Measurements from ENCODE around the gene MID1.

The MID1 gene

GRCh38 chrX:10568428-10568827 lies 52.0 kb downstream of the MID1 start:
- TF ChIP-seq FOXP2 (optimal IDR thresholded peaks at IDR 0.05; ENCODE audit: borderline replicate concordance, extremely low read depth, extremely low read length, insufficient read depth) (no peak), POLR2AphosphoS5 (IDR thresholded peaks at IDR 0.05; ENCODE audit: low read depth, low read length) (no peak), TAF1 (IDR thresholded peaks at IDR 0.05; ENCODE audit: borderline replicate concordance, insufficient read depth, low read length) (no peak), REST (IDR thresholded peaks at IDR 0.05; ENCODE audit: insufficient read depth in 1 of 2, low read depth in 2 of 2, low read length in 2 of 2) (no peak), SIN3A (IDR thresholded peaks at IDR 0.05; ENCODE audit: borderline replicate concordance, insufficient read depth, low read length) (no peak)

- TF ChIP-seq REST (IDR thresholded peaks at IDR 0.05; ENCODE audit: insufficient read depth in 1 of 2, low read depth in 2 of 2, low read length in 2 of 2) (no peak), TAF1 (IDR thresholded peaks at IDR 0.05; ENCODE audit: borderline replicate concordance, insufficient read depth, low read length) (no peak), POLR2AphosphoS5 (IDR thresholded peaks at IDR 0.05; ENCODE audit: low read depth, low read length) (no peak), FOXP2 (optimal IDR thresholded peaks at IDR 0.05; ENCODE audit: borderline replicate concordance, extremely low read depth, extremely low read length, insufficient read depth) (no peak)
Measured at GRCh38 chrX:10567136-10567535, 53.2 kb downstream of the MID1 start.

- no peak for TF ChIP-seq SIN3A (IDR thresholded peaks at IDR 0.05; ENCODE audit: borderline replicate concordance, insufficient read depth, low read length)
- no peak for TF ChIP-seq TAF1 (IDR thresholded peaks at IDR 0.05; ENCODE audit: borderline replicate concordance, insufficient read depth, low read length)
- TF ChIP-seq POLR2AphosphoS5 (IDR thresholded peaks at IDR 0.05; ENCODE audit: low read depth, low read length), result no peak
- no peak for TF ChIP-seq FOXP2 (optimal IDR thresholded peaks at IDR 0.05; ENCODE audit: borderline replicate concordance, extremely low read depth, extremely low read length, insufficient read depth)
- no peak for TF ChIP-seq REST (IDR thresholded peaks at IDR 0.05; ENCODE audit: insufficient read depth in 1 of 2, low read depth in 2 of 2, low read length in 2 of 2)
Measured at GRCh38 chrX:10566716-10567097, 53.7 kb downstream of the MID1 start.

- no peak for TF ChIP-seq SIN3A (IDR thresholded peaks at IDR 0.05; ENCODE audit: borderline replicate concordance, insufficient read depth, low read length)
- TF ChIP-seq TAF1 (IDR thresholded peaks at IDR 0.05; ENCODE audit: borderline replicate concordance, insufficient read depth, low read length), result no peak
Measured at GRCh38 chrX:10564484-10564883, 55.9 kb downstream of the MID1 start.

GRCh38 chrX:10557166-10557565 lies 63.2 kb downstream of the MID1 start:
- no peak for TF ChIP-seq POLR2AphosphoS5 (IDR thresholded peaks at IDR 0.05; ENCODE audit: low read depth, low read length)
- TF ChIP-seq TAF1 (IDR thresholded peaks at IDR 0.05; ENCODE audit: borderline replicate concordance, insufficient read depth, low read length), result no peak
- TF ChIP-seq FOXP2 (optimal IDR thresholded peaks at IDR 0.05; ENCODE audit: borderline replicate concordance, extremely low read depth, extremely low read length, insufficient read depth), result no peak
- no peak for TF ChIP-seq SIN3A (IDR thresholded peaks at IDR 0.05; ENCODE audit: borderline replicate concordance, insufficient read depth, low read length)
- TF ChIP-seq REST (IDR thresholded peaks at IDR 0.05; ENCODE audit: insufficient read depth in 1 of 2, low read depth in 2 of 2, low read length in 2 of 2), result no peak

All from PFSK-1 (cell line).